ENCODE data around the gene PLXDC1.

Gene PLXDC1

DNA sequence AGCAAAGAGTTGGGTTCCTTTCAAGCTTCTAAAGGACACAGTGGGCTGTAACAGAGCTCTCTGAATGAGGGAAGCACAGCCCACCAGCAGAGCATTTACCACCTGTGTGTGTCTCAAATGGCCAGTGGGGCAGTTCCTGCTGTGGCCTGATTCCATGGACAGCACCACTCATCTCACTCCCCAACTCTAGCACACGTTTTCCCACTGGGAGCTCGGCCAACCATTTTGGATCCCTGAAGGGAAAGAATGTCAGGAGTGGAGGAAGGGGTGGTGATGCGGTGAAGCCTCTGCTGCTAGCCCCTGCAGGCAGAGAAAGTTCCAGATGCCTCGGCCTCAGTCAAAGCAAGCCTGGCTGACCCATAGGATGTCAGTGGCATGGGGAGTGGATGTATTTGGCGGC lies 86.6 kb downstream of the PLXDC1 start:
- Histone ChIP-seq H3K9me3 (ENCODE audit: control insufficient read depth, insufficient read depth, low read depth, low read length) (no peaks in the 10 kb centered on the region), H3K4me3 (ENCODE audit: low read depth, low read length) (no peak overlapping the region), H3K4me1 (ENCODE audit: control insufficient read depth, insufficient read depth, low read length) (peaks cover 19% of the 10 kb centered on the region), H3K27ac (ENCODE audit: extremely low read depth, low read depth, low read length) (no peak overlapping the region), H3K36me3 (ENCODE audit: control insufficient read depth in 2 of 2, insufficient read depth in 1 of 2, low read length in 2 of 2) (no peaks in the 10 kb centered on the region)
- ChIA-PET POLR2A (interaction anchor here (0.6 kb wide), 1 partner anchor 140 kb away, joined by 3 read pairs; no protein-coding TSS in a partner anchor), CTCF (interaction anchor here (0.6 kb wide), 1 partner anchor 204 kb away, joined by 3 read pairs; no protein-coding TSS in a partner anchor)
- TF ChIP-seq ZFP37 (tag by site-specific recombination; IDR thresholded peaks at IDR 0.05), result no peak
- TF ChIP-seq ZIC2 (tag by site-specific recombination; IDR thresholded peaks at IDR 0.05), result peak; percentile 83

DNA sequence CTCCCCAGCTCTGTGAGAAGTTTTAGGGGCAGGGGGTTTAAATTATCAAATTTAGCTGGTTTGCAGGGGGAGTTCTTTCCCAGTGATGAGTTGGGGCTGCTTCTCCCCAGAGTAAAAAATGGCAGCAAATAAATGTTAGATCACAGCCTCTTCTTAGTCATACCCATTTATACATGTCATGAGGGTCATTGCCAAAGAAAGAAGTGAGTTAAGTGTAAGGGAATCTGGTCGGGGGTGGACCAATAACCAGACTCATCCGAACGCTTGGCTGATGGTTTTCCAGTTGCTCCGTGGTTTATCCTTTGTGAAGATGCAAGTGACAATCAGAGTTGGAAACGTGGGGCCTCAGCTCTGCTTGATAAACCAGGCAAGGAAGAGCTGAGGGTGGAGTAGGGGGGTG lies 87.1 kb downstream of the PLXDC1 start:
- Histone ChIP-seq H3K4me3 (ENCODE audit: low read depth, low read length) (no peak overlapping the region), H3K4me1 (ENCODE audit: control insufficient read depth, insufficient read depth, low read length) (peaks cover 19% of the 10 kb centered on the region), H3K27ac (ENCODE audit: extremely low read depth, low read depth, low read length) (no peak overlapping the region), H3K9me3 (ENCODE audit: control insufficient read depth, insufficient read depth, low read depth, low read length) (no peaks in the 10 kb centered on the region), H3K36me3 (ENCODE audit: control insufficient read depth in 2 of 2, insufficient read depth in 1 of 2, low read length in 2 of 2) (no peaks in the 10 kb centered on the region)
- CTCF ChIA-PET, result interaction anchor here (0.6 to 3.4 kb wide), 3 partner anchors 11 to 204 kb away, joined by 3 to 14 read pairs (median 3); no protein-coding TSS in a partner anchor
- POLR2A ChIA-PET, result interaction anchor here (0.6 to 1.3 kb wide), 2 partner anchors 136 to 141 kb away, joined by 3 read pairs; partner anchors contain the start of gene RPL19
- TF ChIP-seq, protein P1, sequence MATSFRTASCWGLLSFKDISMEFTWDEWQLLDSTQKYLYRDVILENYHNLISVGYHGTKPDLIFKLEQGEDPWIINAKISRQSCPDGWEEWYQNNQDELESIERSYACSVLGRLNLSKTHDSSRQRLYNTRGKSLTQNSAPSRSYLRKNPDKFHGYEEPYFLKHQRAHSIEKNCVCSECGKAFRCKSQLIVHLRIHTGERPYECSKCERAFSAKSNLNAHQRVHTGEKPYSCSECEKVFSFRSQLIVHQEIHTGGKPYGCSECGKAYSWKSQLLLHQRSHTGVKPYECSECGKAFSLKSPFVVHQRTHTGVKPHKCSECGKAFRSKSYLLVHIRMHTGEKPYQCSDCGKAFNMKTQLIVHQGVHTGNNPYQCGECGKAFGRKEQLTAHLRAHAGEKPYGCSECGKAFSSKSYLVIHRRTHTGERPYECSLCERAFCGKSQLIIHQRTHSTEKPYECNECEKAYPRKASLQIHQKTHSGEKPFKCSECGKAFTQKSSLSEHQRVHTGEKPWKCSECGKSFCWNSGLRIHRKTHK (tag by site-specific recombination; IDR thresholded peaks at IDR 0.05), result no peak
- no peak for TF ChIP-seq ZNF266 (tag by site-specific recombination; IDR thresholded peaks at IDR 0.05; ENCODE audit: low read depth)
- no peak for TF ChIP-seq ZNF2 (tag by site-specific recombination; IDR thresholded peaks at IDR 0.05)
- TF ChIP-seq SCRT1 (tag by site-specific recombination; IDR thresholded peaks at IDR 0.05; ENCODE audit: borderline replicate concordance), result no peak
- no peak for TF ChIP-seq ZNF596 (tag by site-specific recombination; IDR thresholded peaks at IDR 0.05)
- TF ChIP-seq ZNF404 (tag by site-specific recombination; IDR thresholded peaks at IDR 0.05), result no peak
- TF ChIP-seq, protein P2, sequence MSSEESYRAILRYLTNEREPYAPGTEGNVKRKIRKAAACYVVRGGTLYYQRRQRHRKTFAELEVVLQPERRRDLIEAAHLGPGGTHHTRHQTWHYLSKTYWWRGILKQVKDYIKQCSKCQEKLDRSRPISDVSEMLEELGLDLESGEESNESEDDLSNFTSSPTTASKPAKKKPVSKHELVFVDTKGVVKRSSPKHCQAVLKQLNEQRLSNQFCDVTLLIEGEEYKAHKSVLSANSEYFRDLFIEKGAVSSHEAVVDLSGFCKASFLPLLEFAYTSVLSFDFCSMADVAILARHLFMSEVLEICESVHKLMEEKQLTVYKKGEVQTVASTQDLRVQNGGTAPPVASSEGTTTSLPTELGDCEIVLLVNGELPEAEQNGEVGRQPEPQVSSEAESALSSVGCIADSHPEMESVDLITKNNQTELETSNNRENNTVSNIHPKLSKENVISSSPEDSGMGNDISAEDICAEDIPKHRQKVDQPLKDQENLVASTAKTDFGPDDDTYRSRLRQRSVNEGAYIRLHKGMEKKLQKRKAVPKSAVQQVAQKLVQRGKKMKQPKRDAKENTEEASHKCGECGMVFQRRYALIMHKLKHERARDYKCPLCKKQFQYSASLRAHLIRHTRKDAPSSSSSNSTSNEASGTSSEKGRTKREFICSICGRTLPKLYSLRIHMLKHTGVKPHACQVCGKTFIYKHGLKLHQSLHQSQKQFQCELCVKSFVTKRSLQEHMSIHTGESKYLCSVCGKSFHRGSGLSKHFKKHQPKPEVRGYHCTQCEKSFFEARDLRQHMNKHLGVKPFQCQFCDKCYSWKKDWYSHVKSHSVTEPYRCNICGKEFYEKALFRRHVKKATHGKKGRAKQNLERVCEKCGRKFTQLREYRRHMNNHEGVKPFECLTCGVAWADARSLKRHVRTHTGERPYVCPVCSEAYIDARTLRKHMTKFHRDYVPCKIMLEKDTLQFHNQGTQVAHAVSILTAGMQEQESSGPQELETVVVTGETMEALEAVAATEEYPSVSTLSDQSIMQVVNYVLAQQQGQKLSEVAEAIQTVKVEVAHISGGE (tag by site-specific recombination; conservative IDR thresholded peaks at IDR 0.05; ENCODE audit: low read depth), result no peak
- TF ChIP-seq ZNF221 (tag by site-specific recombination; IDR thresholded peaks at IDR 0.05; ENCODE audit: borderline replicate concordance), result no peak
- no peak for TF ChIP-seq ZNF707 (tag by site-specific recombination; IDR thresholded peaks at IDR 0.05)
- no peak for TF ChIP-seq ZNF658 (tag by site-specific recombination; IDR thresholded peaks at IDR 0.05)
- no peak for TF ChIP-seq ZNF155 (tag by site-specific recombination; IDR thresholded peaks at IDR 0.05)
- no peak for TF ChIP-seq ZNF610 (tag by site-specific recombination; IDR thresholded peaks at IDR 0.05; ENCODE audit: borderline replicate concordance)
- TF ChIP-seq ZNF112 (tag by site-specific recombination; IDR thresholded peaks at IDR 0.05), result no peak
- TF ChIP-seq ZNF211 (tag by site-specific recombination; IDR thresholded peaks at IDR 0.05; ENCODE audit: low read depth), result no peak
- TF ChIP-seq ZNF654 (tag by site-specific recombination; IDR thresholded peaks at IDR 0.05; ENCODE audit: low read depth), result no peak

DNA sequence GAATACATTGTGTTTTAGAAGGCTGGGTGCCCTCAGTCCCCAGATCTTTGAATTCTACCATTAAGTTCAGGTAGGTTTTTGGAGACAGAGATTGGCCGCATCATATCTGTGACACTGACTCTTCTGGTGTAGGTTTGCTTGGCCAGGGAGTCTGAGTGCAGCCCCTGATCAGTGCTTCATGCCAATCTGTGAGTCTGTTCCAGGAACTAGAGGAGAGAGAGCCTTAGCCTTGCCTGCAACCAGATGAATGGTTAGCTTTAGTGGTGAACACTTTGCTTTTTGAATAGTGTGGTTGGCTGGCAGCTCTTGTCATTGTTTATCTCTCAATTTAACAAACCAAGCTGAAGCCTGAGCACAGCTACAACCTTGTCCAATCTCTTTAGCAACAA lies 87.8 kb downstream of the PLXDC1 start:
- H3K4me1 ChIP-seq (ENCODE audit: control insufficient read depth, insufficient read depth, low read length), result peaks cover 19% of the 10 kb centered on the region
- TF ChIP-seq ZBTB17 (tag by site-specific recombination; IDR thresholded peaks at IDR 0.05) (peak; percentile 52), ZNF510 (tag by site-specific recombination; IDR thresholded peaks at IDR 0.05; ENCODE audit: insufficient replicate concordance) (no peak)
- H3K36me3 ChIP-seq (ENCODE audit: control insufficient read depth in 2 of 2, insufficient read depth in 1 of 2, low read length in 2 of 2), result no peaks in the 10 kb centered on the region
- H3K9me3 ChIP-seq (ENCODE audit: control insufficient read depth, insufficient read depth, low read depth, low read length), result no peaks in the 10 kb centered on the region
- CTCF ChIA-PET, result interaction anchor here (0.9 to 3.7 kb wide), 3 partner anchors 10 to 90 kb away, joined by 3 to 20 read pairs (median 14); no protein-coding TSS in a partner anchor
- H3K27ac ChIP-seq (ENCODE audit: extremely low read depth, low read depth, low read length), result 0 out of 2 replicates have a peak overlapping the region, but pooled peaks have one; percentile 30
- POLR2A ChIA-PET, result interaction anchor here (1.3 kb wide), 1 partner anchor 136 kb away, joined by 3 read pairs; the partner anchor contains the start of gene RPL19
- no peak overlapping the region for H3K4me3 ChIP-seq (ENCODE audit: low read depth, low read length)
